HG03139 (cell line): ENCODE data around the gene USP17L17.
"Not testable (repeated sequence)": the region's sequence is repeated elsewhere in the genome, so short reads cannot be mapped to it uniquely, and the experiment has no call there.

Experiments
- ATAC-seq: cut with Tn5 transposase; IDR thresholded peaks from one replicate; pipeline ENCODE4 v1.9.1; 2021; ENCODE audit not compliant: unreplicated experiment

Gene USP17L17, protein sequence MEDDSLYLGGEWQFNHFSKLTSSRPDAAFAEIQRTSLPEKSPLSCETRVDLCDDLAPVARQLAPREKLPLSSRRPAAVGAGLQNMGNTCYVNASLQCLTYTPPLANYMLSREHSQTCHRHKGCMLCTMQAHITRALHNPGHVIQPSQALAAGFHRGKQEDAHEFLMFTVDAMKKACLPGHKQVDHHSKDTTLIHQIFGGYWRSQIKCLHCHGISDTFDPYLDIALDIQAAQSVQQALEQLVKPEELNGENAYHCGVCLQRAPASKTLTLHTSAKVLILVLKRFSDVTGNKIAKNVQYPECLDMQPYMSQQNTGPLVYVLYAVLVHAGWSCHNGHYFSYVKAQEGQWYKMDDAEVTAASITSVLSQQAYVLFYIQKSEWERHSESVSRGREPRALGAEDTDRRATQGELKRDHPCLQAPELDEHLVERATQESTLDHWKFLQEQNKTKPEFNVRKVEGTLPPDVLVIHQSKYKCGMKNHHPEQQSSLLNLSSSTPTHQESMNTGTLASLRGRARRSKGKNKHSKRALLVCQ

GRCh38 chr4:9243579-9243978 lies at the start of gene USP17L17:
USP17L17 (plus strand) TSS chr4:9243879; CDS start chr4:9243879, 0 bp downstream.
- ATAC-seq = not testable (repeated sequence)

GRCh38 chr4:9210357-9210756 lies 33.3 kb upstream of the USP17L17 start, which contains the start of gene USP17L10:
USP17L10 (plus strand) TSS chr4:9210657; CDS start chr4:9210657, 0 bp downstream.
- ATAC-seq = not testable (repeated sequence)

DNA sequence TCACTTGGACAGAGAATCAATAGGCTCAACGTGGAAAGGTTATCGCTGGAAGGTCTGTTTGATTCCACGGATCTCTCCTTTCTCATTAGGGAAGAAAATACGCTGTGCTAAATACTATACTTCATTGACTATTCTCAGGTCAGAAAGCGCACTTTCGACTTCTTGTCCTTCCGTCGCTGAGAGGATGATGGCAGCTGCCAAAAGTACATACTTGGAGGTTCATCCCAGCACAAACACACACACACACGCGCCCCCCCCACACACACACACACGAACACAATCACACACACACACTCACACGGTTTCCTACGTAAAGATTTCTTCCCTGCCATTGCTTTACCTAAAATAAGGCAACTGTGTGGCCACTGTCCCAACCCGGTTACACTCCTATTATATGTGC lies 29.0 kb upstream of the USP17L17 start:
- not testable (repeated sequence) for ATAC-seq

GRCh38 chr4:9215105-9215504 lies 28.6 kb upstream of the USP17L17 start, which contains the start of gene USP17L11:
USP17L11 (plus strand) TSS chr4:9215405; CDS start chr4:9215405, 0 bp downstream.
- not testable (repeated sequence) for ATAC-seq

DNA sequence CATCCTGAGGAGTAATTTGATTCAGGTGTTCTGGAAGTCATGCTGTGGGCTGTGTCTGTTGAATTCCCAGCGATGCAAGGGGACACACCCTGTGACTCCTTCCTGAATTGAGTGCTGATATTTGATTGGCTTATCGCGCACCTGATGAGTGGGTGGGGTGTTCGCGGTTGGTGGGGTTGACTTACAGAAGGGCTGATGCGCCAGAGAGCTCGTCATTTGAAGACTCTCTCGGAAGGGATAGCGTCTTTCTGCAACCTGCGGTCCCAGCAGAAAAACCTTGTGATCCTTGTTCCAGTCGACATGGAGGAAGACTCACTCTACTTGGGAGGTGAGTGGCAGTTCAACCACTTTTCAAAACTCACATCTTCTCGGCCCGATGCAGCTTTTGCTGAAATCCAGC lies 23.8 kb upstream of the USP17L17 start, which contains the start of gene USP17L12:
TSS of gene USP17L12 (plus strand) at position 301 of the 400 bp plus-strand sequence. CDS start at position 301, 0 bp downstream.
- not testable (repeated sequence) for ATAC-seq

GRCh38 chr4:9224596-9224995 lies 19.1 kb upstream of the USP17L17 start, which contains the start of gene USP17L13:
USP17L13 (plus strand) TSS chr4:9224896; CDS start chr4:9224896, 0 bp downstream.
- not testable (repeated sequence) for ATAC-seq

GRCh38 chr4:9230249-9230648 lies 13.4 kb upstream of the USP17L17 start:
- not testable (repeated sequence) for ATAC-seq

- ATAC-seq = not testable (repeated sequence)
Observed at GRCh38 chr4:9234085-9234484, 9.6 kb upstream of the USP17L17 start, which contains the start of gene USP17L15. USP17L15 (plus strand) TSS chr4:9234385; CDS start chr4:9234385, 0 bp downstream.

DNA sequence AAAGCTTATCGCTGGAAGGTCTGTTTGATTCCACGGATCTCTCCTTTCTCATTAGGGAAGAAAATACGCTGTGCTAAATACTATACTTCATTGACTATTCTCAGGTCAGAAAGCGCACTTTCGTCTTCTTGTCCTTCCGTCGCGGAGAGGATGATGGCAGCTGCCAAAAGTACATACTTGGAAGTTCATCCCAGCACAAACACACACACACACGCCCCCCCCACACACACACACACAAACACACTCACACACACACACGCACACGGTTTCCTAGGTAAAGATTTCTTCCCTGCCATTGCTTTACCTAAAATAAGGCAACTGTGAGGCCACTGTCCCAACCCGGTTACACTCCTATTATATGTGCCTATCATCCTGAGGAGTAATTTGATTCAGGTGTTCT lies 5.2 kb upstream of the USP17L17 start:
- ATAC-seq = not testable (repeated sequence)

- ATAC-seq = not testable (repeated sequence)
Observed at GRCh38 chr4:9247953-9248680, 4.4 kb downstream of the USP17L17 start, which contains the start of gene USP17L18. USP17L18 (plus strand) TSS chr4:9248630; CDS start chr4:9248630, 0 bp downstream.

- ATAC-seq = not testable (repeated sequence)
Observed at GRCh38 chr4:9253078-9253477, 9.4 kb downstream of the USP17L17 start, which contains the start of gene USP17L19. USP17L19 (plus strand) TSS chr4:9253378; CDS start chr4:9253378, 0 bp downstream.

DNA sequence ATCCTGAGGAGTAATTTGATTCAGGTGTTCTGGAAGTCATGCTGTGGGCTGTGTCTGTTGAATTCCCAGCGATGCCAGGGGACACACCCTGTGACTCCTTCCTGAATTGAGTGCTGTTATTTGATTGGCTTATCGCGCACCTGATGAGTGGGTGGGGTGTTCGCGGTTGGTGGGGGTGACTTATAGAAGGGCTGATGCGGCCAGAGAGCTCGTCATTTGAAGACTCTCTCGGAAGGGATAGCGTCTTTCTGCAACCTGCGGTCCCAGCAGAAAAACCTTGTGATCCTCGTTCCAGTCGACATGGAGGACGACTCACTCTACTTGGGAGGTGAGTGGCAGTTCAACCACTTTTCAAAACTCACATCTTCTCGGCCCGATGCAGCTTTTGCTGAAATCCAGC lies 14.1 kb downstream of the USP17L17 start, which contains the start of gene USP17L20:
TSS of gene USP17L20 (plus strand) at position 301 of the 400 bp plus-strand sequence. CDS start at position 301, 0 bp downstream.
- not testable (repeated sequence) for ATAC-seq

DNA sequence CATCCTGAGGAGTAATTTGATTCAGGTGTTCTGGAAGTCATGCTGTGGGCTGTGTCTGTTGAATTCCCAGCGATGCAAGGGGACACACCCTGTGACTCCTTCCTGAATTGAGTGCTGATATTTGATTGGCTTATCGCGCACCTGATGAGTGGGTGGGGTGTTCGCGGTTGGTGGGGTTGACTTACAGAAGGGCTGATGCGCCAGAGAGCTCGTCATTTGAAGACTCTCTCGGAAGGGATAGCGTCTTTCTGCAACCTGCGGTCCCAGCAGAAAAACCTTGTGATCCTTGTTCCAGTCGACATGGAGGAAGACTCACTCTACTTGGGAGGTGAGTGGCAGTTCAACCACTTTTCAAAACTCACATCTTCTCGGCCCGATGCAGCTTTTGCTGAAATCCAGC lies 18.9 kb downstream of the USP17L17 start, which contains the start of gene USP17L21:
TSS of gene USP17L21 (plus strand) at position 301 of the 400 bp plus-strand sequence. CDS start at position 301, 0 bp downstream.
- not testable (repeated sequence) for ATAC-seq

DNA sequence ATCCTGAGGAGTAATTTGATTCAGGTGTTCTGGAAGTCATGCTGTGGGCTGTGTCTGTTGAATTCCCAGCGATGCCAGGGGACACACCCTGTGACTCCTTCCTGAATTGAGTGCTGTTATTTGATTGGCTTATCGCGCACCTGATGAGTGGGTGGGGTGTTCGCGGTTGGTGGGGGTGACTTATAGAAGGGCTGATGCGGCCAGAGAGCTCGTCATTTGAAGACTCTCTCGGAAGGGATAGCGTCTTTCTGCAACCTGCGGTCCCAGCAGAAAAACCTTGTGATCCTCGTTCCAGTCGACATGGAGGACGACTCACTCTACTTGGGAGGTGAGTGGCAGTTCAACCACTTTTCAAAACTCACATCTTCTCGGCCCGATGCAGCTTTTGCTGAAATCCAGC lies 23.6 kb downstream of the USP17L17 start, which contains the start of gene USP17L22:
TSS of gene USP17L22 (plus strand) at position 301 of the 400 bp plus-strand sequence. CDS start at position 301, 0 bp downstream.
- not testable (repeated sequence) for ATAC-seq

- not testable (repeated sequence) for ATAC-seq
Observed at GRCh38 chr4:9271719-9272118, 28.0 kb downstream of the USP17L17 start.
